Spleen (tissue), 11 donors: ENCODE data around the gene ADORA2A. TPM values are rescaled to one million over a fixed set of nuclear protein-coding genes. Genes with fewer than 3 reads are reported as not detected.

Experiments used
- DNase-seq: peaks from one replicate; pipeline ENCODE4 v3.0.0-alpha.2; 2020
- H3K27ac ChIP-seq, 8 donors: fragments of 200-600 bp; sonication (generic) in 7 of 8; 1 replicate in 4 of 8; 2 replicates in 4 of 8; pipeline versions ENCODE4 v1.5.0 to v1.8.0; 2016 to 2021; ENCODE audit warnings: inconsistent platforms in 4 of 8, mild to moderate bottlenecking in 4 of 8, moderate library complexity in 1 of 8
- H3K27me3 ChIP-seq, 7 donors: fragments of 200-600 bp; sonication (generic) in 6 of 7; replicated peaks in 1 of 7; 1 replicate in 4 of 7; 2 replicates in 3 of 7; pipeline versions ENCODE4 v1.5.0 to v1.8.0; 2016 to 2021; ENCODE audit warnings: inconsistent platforms in 3 of 7, mild to moderate bottlenecking in 1 of 7
- H3K36me3 ChIP-seq, 6 donors: fragments of 200-600 bp; sonication (generic) in 5 of 6; 1 replicate in 4 of 6; 2 replicates in 2 of 6; pipeline versions ENCODE4 v1.5.0 to v1.8.0; 2016 to 2021; ENCODE audit warnings: inconsistent platforms in 2 of 6
- H3K4me1 ChIP-seq, 6 donors: fragments of 200-600 bp; sonication (generic) in 5 of 6; 1 replicate in 3 of 6; 2 replicates in 3 of 6; pipeline versions ENCODE4 v1.5.0 to v1.8.0; 2016 to 2021; ENCODE audit warnings: inconsistent platforms in 3 of 6
- H3K4me3 ChIP-seq, 8 donors: fragments of 200-600 bp; sonication (generic) in 7 of 8; 1 replicate in 4 of 8; 2 replicates in 4 of 8; pipeline versions ENCODE4 v1.5.0 to v1.8.0; 2016 to 2021; ENCODE audit warnings: inconsistent platforms in 4 of 8, mild to moderate bottlenecking in 4 of 8, moderate library complexity in 2 of 8
- H3K9me3 ChIP-seq, 8 donors: fragments of 200-600 bp; sonication (generic) in 7 of 8; 1 replicate in 4 of 8; 2 replicates in 4 of 8; pipeline versions ENCODE4 v1.5.0 to v1.8.0; 2016 to 2021; ENCODE audit warnings: inconsistent platforms in 4 of 8
- CTCF ChIP-seq, 11 experiments: fragments of 200-600 bp in 7 of 11; fragments of 450-650 bp in 4 of 11; sonication (generic) in 4 of 11; IDR thresholded peaks in 8 of 11; conservative IDR thresholded peaks in 3 of 11; 1 replicate in 7 of 11; 2 replicates in 4 of 11; pipeline versions ENCODE4 v1.4.0 to v1.8.0; 2016 to 2021; ENCODE audit warnings: antibody characterized with exemption in 11 of 11, inconsistent platforms in 4 of 11, mild to moderate bottlenecking in 1 of 11
- POLR2A ChIP-seq, 3 donors: fragments of 450-650 bp; IDR thresholded peaks; one replicate each; pipeline ENCODE4 v1.5.1; 2017; ENCODE audit warnings: antibody characterized with exemption in 3 of 3, mild to moderate bottlenecking in 1 of 3
- POLR2AphosphoS5 ChIP-seq, 3 donors: sonication (generic); formaldehyde crosslinking; IDR thresholded peaks; one replicate each; pipeline ENCODE4 v1.5.1; 2017; ENCODE audit warnings: antibody characterized with exemption in 3 of 3
- WGBS, 5 donors: extraction: QIAGEN DNeasy Blood & Tissue Kit in 3 of 5; methylation state at CpG; one replicate each; pipeline versions ENCODE4 v1.1.5 to v1.1.7; 2013 to 2018; 5-methylcytosine and 5-hydroxymethylcytosine counted together
- intact Hi-C: fragments of 100-400 bp; cut with DNase I; formaldehyde crosslinking; loops from one replicate; pipeline ENCODE4 v1.15.0; 2023; ENCODE audit warnings: low total_unique reads
- polyA plus RNA-seq, 3 donors: library from polyadenylated mRNA; stranded (reverse); fragments of 200-250 nt; gene quantifications; one replicate each; pipeline ENCODE4 v1.2.1, GENCODE V29; 2013
- total RNA-seq, 7 donors: library from RNA; depleted of rRNA in 3 of 7; stranded (reverse); fragments of >200 nt in 3 of 7; fragmentation: NEBNext Ultra II Directional in 4 of 7; extraction: Animal tissue kit (Norgen Biotek cat#: 25700) in 4 of 7; gene quantifications; one replicate each; pipeline versions ENCODE4 v1.1.0 to v1.2.1, GENCODE V29; 2016 to 2021
- donor health status: healthy with polysubstance abuse.
- donor health status: DM: no; HTN: no; CAD: no; lungs with moderate emphysema.
- donor health status: DM: no; HTN: no; CAD: no.
- donor health status: Bipolar disorder and iron deficiency.
- donor health status: healthy.
- donor health status: DM: no; HTN: no; CAD: no.
- donor health status: DM: yes; HTN: yes; CAD: no.

Gene ADORA2A
- total and polyA plus RNA-seq, 10 donors: 8.3 to 31.1 (median 20.2) TPM

- 81 to 91% (median 82%) methylated on average over 12 to 32 of the region's 32 CpGs for WGBS, 5 donors
- peak overlapping the region; percentile 47 to 74 (median 63) for H3K4me3 ChIP-seq
- no peaks in the 10 kb centered on the region for H3K36me3 ChIP-seq
- H3K4me1 ChIP-seq: peaks cover 31 to 99% (median 80%) of the 10 kb centered on the region in 6 donors
- H3K27ac ChIP-seq: peak overlapping the region in 6 of 8 donors; percentile 5 to 96 (median 84)
- TF ChIP-seq POLR2AphosphoS5 (IDR thresholded peaks at IDR 0.05) (no peak), POLR2A (IDR thresholded peaks at IDR 0.05) (no peak), CTCF (IDR thresholded peaks at IDR 0.05 in 8 of 11, conservative IDR thresholded peaks at IDR 0.05 in 3 of 11) (no peak)
- no peak for DNase-seq
- H3K9me3 ChIP-seq: no peaks in the 10 kb centered on the region
- intact Hi-C loops: loop anchor here (5.0 kb wide), 1 partner anchor 82 kb away; no protein-coding TSS in a partner anchor
- H3K27me3 ChIP-seq: peaks cover 0 to 10% (median 0%) of the 10 kb centered on the region in 7 donors
Measured at GRCh38 chr22:24424901-24425775, 2.3 kb upstream of the ADORA2A start.

GRCh38 chr22:24426436-24426835 lies 963 bp upstream of the ADORA2A start:
- H3K36me3 ChIP-seq: no peaks in the 10 kb centered on the region
- WGBS, 5 donors: 70 to 92% (median 89%) methylated on average over 4 of the region's 4 CpGs
- peak overlapping the region; percentile 76 to 96 (median 90) for H3K27ac ChIP-seq
- H3K4me3 ChIP-seq: peak overlapping the region in 2 of 8 donors; percentile 42 to 74
- no peaks in the 10 kb centered on the region for H3K9me3 ChIP-seq
- peaks cover 29 to 99% (median 81%) of the 10 kb centered on the region in 6 donors for H3K4me1 ChIP-seq
- H3K27me3 ChIP-seq: peaks cover 0 to 10% (median 0%) of the 10 kb centered on the region in 7 donors
- no peak for DNase-seq
- TF ChIP-seq POLR2A (IDR thresholded peaks at IDR 0.05) (no peak), CTCF (IDR thresholded peaks at IDR 0.05 in 8 of 11, conservative IDR thresholded peaks at IDR 0.05 in 3 of 11) (no peak), POLR2AphosphoS5 (IDR thresholded peaks at IDR 0.05) (no peak)
- intact Hi-C loops: no loop called here

- Histone ChIP-seq H3K4me3 (peak overlapping the region; percentile 12 to 74 (median 44)), H3K9me3 (no peaks in the 10 kb centered on the region), H3K27me3 (peaks cover 0 to 10% (median 0%) of the 10 kb centered on the region in 7 donors), H3K27ac (peak overlapping the region; percentile 76 to 96 (median 90)), H3K36me3 (no peaks in the 10 kb centered on the region), H3K4me1 (peaks cover 31 to 99% (median 85%) of the 10 kb centered on the region in 6 donors)
- intact Hi-C loops: no loop called here
- 63 to 83% (median 71%) methylated on average over 9 to 19 of the region's 19 CpGs for WGBS, 5 donors
- peak; percentile 87 for DNase-seq
- TF ChIP-seq POLR2A (IDR thresholded peaks at IDR 0.05) (no peak), CTCF (IDR thresholded peaks at IDR 0.05 in 8 of 11, conservative IDR thresholded peaks at IDR 0.05 in 3 of 11) (no peak), POLR2AphosphoS5 (IDR thresholded peaks at IDR 0.05) (no peak)
Measured at GRCh38 chr22:24426851-24427499, 424 bp upstream of the ADORA2A start.
